SK-N-SH (cell line): ENCODE results near the gene LEKR1. TPM values are rescaled to one million over a fixed set of nuclear protein-coding genes. Genes with fewer than 3 reads are reported as not detected.
A peak's percentile ranks its signal among the peaks of the same experiment; 100 is the strongest.

Experiments
- CTCF ChIA-PET: fragments of 300-600, 350-600 bp; formaldehyde crosslinking; extraction: SDS; loops from one replicate; lab custom pipeline; 2021; lab: Yijun Ruan, JAX
- POLR2A ChIA-PET: fragments of 350-600 bp; sonication (Branson Sonifier 250); formaldehyde crosslinking; extraction: SDS; loops from one replicate; lab custom pipeline; 2020; ENCODE audit warnings: antibody characterized with exemption, inconsistent platforms; lab: Yijun Ruan, JAX
- DNase-seq: peaks from one replicate; pipeline ENCODE4 v3.0.0; 2012
- H2AFZ ChIP-seq: fragments of 200-600 bp; sonication (generic); 2 replicates; pipeline ENCODE4 v1.8.1; 2016; ENCODE audit warnings: antibody characterized with exemption, mild to moderate bottlenecking, low read depth
- H3F3A ChIP-seq: fragments of 200-600 bp; sonication (generic); replicated peaks from 2 replicates; pipeline ENCODE3; 2016; ENCODE audit warnings: antibody characterized with exemption, mild to moderate bottlenecking; ENCODE audit not compliant: insufficient read depth
- H3K27ac ChIP-seq, 2 experiments: fragments of 200-500 bp in 1 of 2; fragments of 200-600 bp in 1 of 2; sonication (Bioruptor generic) in 1 of 2; sonication (generic), shearing (Covaris generic) in 1 of 2; 2 replicates each; pipeline versions ENCODE4 v1.5.1 to v1.6.1; 2014 to 2016; ENCODE audit warnings: low read depth in 2 of 2, inconsistent platforms in 1 of 2, low read length in 1 of 2, mild to moderate bottlenecking in 1 of 2, mixed read lengths in 1 of 2
- H3K27me3 ChIP-seq: fragments of 200-600 bp; sonication (generic), shearing (Covaris generic); 2 replicates; pipeline ENCODE4 v1.6.1; 2016; ENCODE audit warnings: mixed run types; ENCODE audit not compliant: insufficient read depth
- H3K36me3 ChIP-seq, 2 experiments: fragments of 200-500 bp in 1 of 2; fragments of 200-600 bp in 1 of 2; sonication (Bioruptor generic) in 1 of 2; sonication (generic) in 1 of 2; replicated peaks in 1 of 2; 2 replicates each; pipeline versions ENCODE3 to v1.5.1; 2014 to 2016; ENCODE audit warnings: low read length in 1 of 2, mild to moderate bottlenecking in 1 of 2; ENCODE audit not compliant: insufficient read depth in 2 of 2, control insufficient read depth in 1 of 2
- H3K4me1 ChIP-seq, 2 experiments: fragments of 200-500 bp in 1 of 2; fragments of 200-600 bp in 1 of 2; sonication (Bioruptor generic) in 1 of 2; sonication (generic), shearing (Covaris generic) in 1 of 2; 2 replicates each; pipeline versions ENCODE4 v1.5.1 to v1.6.1; 2014 to 2016; ENCODE audit warnings: low read depth in 1 of 2, low read length in 1 of 2, mixed run types in 1 of 2; ENCODE audit not compliant: insufficient read depth in 2 of 2, control insufficient read depth in 1 of 2
- H3K4me2 ChIP-seq: fragments of 200-600 bp; sonication (generic), shearing (Covaris generic); 2 replicates; pipeline ENCODE4 v1.6.1; 2017; ENCODE audit warnings: mixed run types
- H3K4me3 ChIP-seq, 2 experiments: fragments of 200-500 bp in 1 of 2; fragments of 200-600 bp in 1 of 2; sonication (Bioruptor generic) in 1 of 2; sonication (generic), shearing (Covaris generic) in 1 of 2; 2 replicates each; pipeline versions ENCODE4 v1.5.1 to v1.8.1; 2014 to 2016; ENCODE audit warnings: low read depth in 2 of 2, inconsistent platforms in 1 of 2, low read length in 1 of 2, mild to moderate bottlenecking in 1 of 2, mixed read lengths in 1 of 2, moderate library complexity in 1 of 2
- H3K79me2 ChIP-seq: fragments of 200-600 bp; sonication (generic); 2 replicates; pipeline ENCODE4 v1.8.1; 2017; ENCODE audit warnings: mild to moderate bottlenecking; ENCODE audit not compliant: insufficient read depth
- H3K9ac ChIP-seq: fragments of 200-600 bp; sonication (generic); 2 replicates; pipeline ENCODE4 v1.6.1; 2017; ENCODE audit warnings: mixed run types
- H3K9me2 ChIP-seq: fragments of 200-600 bp; sonication (generic); 2 replicates; pipeline ENCODE4 v1.6.1; 2017; ENCODE audit warnings: mixed run types
- H3K9me3 ChIP-seq: fragments of 200-600 bp; sonication (generic); 2 replicates; pipeline ENCODE4 v1.6.1; 2017; ENCODE audit warnings: mixed run types, mild to moderate bottlenecking, moderate library complexity
- H4K20me1 ChIP-seq: fragments of 200-600 bp; sonication (generic); 2 replicates; pipeline ENCODE4 v1.6.1; 2017; ENCODE audit warnings: mild to moderate bottlenecking, mixed run types; ENCODE audit not compliant: insufficient read depth
- CHD2 ChIP-seq: fragments of 150-350 bp; IDR thresholded peaks from 2 replicates; pipeline ENCODE4 v1.6.1; 2018; ENCODE audit warnings: low read length; ENCODE audit not compliant: partially characterized antibody
- EP300 ChIP-seq, 2 experiments: IDR thresholded peaks; 2 replicates each; pipeline versions ENCODE4 v1.4.0 to v1.6.1; 2012; ENCODE audit warnings: borderline replicate concordance in 1 of 2, low read depth in 1 of 2, low read length in 1 of 2
- EZH2phosphoT487 ChIP-seq: fragments of 200-600 bp; sonication (generic); IDR thresholded peaks from 2 replicates; pipeline ENCODE4 v1.6.1; 2017; ENCODE audit warnings: low read depth, mixed run types, mild to moderate bottlenecking, antibody characterized with exemption, moderate library complexity, borderline replicate concordance
- GATA2 ChIP-seq: sonication (generic); formaldehyde crosslinking; IDR thresholded peaks from 2 replicates; pipeline ENCODE4 v1.5.0; 2020; ENCODE audit warnings: mild to moderate bottlenecking, missing genetic modification reagents
- MEF2A ChIP-seq: IDR thresholded peaks from 2 replicates; pipeline ENCODE4 v1.4.0; 2012; ENCODE audit warnings: low read depth, borderline replicate concordance
- RAD21 ChIP-seq: IDR thresholded peaks from 2 replicates; pipeline ENCODE4 v1.6.1; 2012; ENCODE audit warnings: mild to moderate bottlenecking, low read length
- RFX5 ChIP-seq: IDR thresholded peaks from 2 replicates; pipeline ENCODE4 v1.6.1; 2012; ENCODE audit warnings: mild to moderate bottlenecking, improper control_type of control experiment, low read length
- RXRA ChIP-seq: IDR thresholded peaks from 2 replicates; pipeline ENCODE4 v1.4.0; 2012; ENCODE audit warnings: low read depth, mild to moderate bottlenecking, borderline replicate concordance
- TAF1 ChIP-seq: IDR thresholded peaks from 2 replicates; pipeline ENCODE4 v1.6.1; 2012; ENCODE audit warnings: low read depth, mild to moderate bottlenecking, low read length, moderate library complexity, borderline replicate concordance
- YY1 ChIP-seq: IDR thresholded peaks from 2 replicates; pipeline ENCODE4 v1.4.0; 2012; ENCODE audit warnings: low read depth, mild to moderate bottlenecking
- WGBS: methylation state at CpG from one replicate; pipeline ENCODE4 v1.1.6; 2017; ENCODE audit warnings: low lambda C conversion rate; 5-methylcytosine and 5-hydroxymethylcytosine counted together
- polyA plus RNA-seq, 3 experiments: library from polyadenylated mRNA; depleted of rRNA; stranded (reverse); fragments of >200 nt; gene quantifications; 2 replicates each; pipeline ENCODE4 v1.2.3, GENCODE V29; 2012
- TF ChIP-seq, protein P1 (sequence below): IDR thresholded peaks from 2 replicates; pipeline ENCODE4 v1.4.0; 2012; ENCODE audit warnings: low read depth, borderline replicate concordance
- TF ChIP-seq, protein P2 (sequence below): fragments of 150-350 bp; IDR thresholded peaks from 2 replicates; pipeline ENCODE4 v1.6.1; 2016; ENCODE audit warnings: mild to moderate bottlenecking, low read depth, low read length
- TF ChIP-seq, protein P3 (sequence below): IDR thresholded peaks from 2 replicates; pipeline ENCODE4 v1.6.1; 2012; ENCODE audit warnings: mild to moderate bottlenecking, low read depth, low read length, moderate library complexity
- TF ChIP-seq, protein P4 (sequence below): fragments of 200-600 bp; sonication (generic); IDR thresholded peaks from 2 replicates; pipeline ENCODE4 v1.6.1; 2017; ENCODE audit warnings: antibody characterized with exemption, mild to moderate bottlenecking, moderate library complexity
- TF ChIP-seq, protein P5 (sequence below): IDR thresholded peaks from 2 replicates; pipeline ENCODE4; 2012
- TF ChIP-seq, protein P6 (sequence below): fragments of 150-350 bp; IDR thresholded peaks from 2 replicates; pipeline ENCODE4 v1.6.1; 2017; ENCODE audit warnings: antibody characterized with exemption, low read length, low read depth, borderline replicate concordance
- TF ChIP-seq, protein P7 (sequence below): IDR thresholded peaks from 2 replicates; pipeline ENCODE4 v1.4.0; 2012; ENCODE audit warnings: low read depth
- TF ChIP-seq, protein P8 (sequence below): IDR thresholded peaks from 2 replicates; pipeline ENCODE4 v1.4.0; 2012; ENCODE audit warnings: low read depth, borderline replicate concordance

Gene LEKR1
- polyA plus RNA-seq, 1 of the 3 experiments (the other 2 are of a cell fraction): 0.30 TPM

DNA sequence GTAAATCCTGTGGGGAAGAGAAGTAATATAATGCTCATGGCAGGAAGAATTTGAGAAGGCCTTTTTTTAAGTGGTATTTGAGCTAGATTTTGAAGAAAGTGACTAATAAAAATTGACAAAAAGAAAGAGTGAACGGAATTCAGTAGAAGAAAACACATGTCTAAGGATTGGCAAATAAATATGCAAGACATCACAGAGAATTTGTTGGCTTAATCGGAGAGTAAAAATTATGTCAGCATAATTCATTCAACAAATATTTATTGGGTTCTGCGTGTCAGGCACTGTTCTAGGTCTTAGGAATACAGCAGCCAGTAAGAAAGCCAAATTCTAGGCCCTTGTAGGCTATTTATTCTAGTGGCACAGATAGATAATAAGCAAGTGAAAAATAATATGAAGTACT lies 33.6 kb upstream of the LEKR1 start:
- H3K4me2 ChIP-seq: no peak overlapping the region
- H3K4me3 ChIP-seq: no peak overlapping the region
- H3K9me2 ChIP-seq: no peaks in the 10 kb centered on the region
- H3K9ac ChIP-seq: no peak overlapping the region
- TF ChIP-seq YY1 (no peak), RXRA (no peak), RFX5 (no peak), GATA2 (CRISPR knock-in tag) (no peak), RAD21 (no peak), CHD2 (no peak), EZH2phosphoT487 (no peak), TAF1 (no peak), MEF2A (no peak), EP300 (IDR thresholded peaks at IDR 0.05; ENCODE audit: borderline replicate concordance in 1 of 2, low read depth in 1 of 2, low read length in 1 of 2) (no peak)
- TF ChIP-seq, protein P1, sequence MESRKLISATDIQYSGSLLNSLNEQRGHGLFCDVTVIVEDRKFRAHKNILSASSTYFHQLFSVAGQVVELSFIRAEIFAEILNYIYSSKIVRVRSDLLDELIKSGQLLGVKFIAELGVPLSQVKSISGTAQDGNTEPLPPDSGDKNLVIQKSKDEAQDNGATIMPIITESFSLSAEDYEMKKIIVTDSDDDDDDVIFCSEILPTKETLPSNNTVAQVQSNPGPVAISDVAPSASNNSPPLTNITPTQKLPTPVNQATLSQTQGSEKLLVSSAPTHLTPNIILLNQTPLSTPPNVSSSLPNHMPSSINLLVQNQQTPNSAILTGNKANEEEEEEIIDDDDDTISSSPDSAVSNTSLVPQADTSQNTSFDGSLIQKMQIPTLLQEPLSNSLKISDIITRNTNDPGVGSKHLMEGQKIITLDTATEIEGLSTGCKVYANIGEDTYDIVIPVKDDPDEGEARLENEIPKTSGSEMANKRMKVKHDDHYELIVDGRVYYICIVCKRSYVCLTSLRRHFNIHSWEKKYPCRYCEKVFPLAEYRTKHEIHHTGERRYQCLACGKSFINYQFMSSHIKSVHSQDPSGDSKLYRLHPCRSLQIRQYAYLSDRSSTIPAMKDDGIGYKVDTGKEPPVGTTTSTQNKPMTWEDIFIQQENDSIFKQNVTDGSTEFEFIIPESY: no peak
- TF ChIP-seq, protein P2, sequence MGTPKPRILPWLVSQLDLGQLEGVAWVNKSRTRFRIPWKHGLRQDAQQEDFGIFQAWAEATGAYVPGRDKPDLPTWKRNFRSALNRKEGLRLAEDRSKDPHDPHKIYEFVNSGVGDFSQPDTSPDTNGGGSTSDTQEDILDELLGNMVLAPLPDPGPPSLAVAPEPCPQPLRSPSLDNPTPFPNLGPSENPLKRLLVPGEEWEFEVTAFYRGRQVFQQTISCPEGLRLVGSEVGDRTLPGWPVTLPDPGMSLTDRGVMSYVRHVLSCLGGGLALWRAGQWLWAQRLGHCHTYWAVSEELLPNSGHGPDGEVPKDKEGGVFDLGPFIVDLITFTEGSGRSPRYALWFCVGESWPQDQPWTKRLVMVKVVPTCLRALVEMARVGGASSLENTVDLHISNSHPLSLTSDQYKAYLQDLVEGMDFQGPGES: no peak
- TF ChIP-seq, protein P3, sequence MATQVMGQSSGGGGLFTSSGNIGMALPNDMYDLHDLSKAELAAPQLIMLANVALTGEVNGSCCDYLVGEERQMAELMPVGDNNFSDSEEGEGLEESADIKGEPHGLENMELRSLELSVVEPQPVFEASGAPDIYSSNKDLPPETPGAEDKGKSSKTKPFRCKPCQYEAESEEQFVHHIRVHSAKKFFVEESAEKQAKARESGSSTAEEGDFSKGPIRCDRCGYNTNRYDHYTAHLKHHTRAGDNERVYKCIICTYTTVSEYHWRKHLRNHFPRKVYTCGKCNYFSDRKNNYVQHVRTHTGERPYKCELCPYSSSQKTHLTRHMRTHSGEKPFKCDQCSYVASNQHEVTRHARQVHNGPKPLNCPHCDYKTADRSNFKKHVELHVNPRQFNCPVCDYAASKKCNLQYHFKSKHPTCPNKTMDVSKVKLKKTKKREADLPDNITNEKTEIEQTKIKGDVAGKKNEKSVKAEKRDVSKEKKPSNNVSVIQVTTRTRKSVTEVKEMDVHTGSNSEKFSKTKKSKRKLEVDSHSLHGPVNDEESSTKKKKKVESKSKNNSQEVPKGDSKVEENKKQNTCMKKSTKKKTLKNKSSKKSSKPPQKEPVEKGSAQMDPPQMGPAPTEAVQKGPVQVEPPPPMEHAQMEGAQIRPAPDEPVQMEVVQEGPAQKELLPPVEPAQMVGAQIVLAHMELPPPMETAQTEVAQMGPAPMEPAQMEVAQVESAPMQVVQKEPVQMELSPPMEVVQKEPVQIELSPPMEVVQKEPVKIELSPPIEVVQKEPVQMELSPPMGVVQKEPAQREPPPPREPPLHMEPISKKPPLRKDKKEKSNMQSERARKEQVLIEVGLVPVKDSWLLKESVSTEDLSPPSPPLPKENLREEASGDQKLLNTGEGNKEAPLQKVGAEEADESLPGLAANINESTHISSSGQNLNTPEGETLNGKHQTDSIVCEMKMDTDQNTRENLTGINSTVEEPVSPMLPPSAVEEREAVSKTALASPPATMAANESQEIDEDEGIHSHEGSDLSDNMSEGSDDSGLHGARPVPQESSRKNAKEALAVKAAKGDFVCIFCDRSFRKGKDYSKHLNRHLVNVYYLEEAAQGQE: no peak
- TF ChIP-seq, protein P4, sequence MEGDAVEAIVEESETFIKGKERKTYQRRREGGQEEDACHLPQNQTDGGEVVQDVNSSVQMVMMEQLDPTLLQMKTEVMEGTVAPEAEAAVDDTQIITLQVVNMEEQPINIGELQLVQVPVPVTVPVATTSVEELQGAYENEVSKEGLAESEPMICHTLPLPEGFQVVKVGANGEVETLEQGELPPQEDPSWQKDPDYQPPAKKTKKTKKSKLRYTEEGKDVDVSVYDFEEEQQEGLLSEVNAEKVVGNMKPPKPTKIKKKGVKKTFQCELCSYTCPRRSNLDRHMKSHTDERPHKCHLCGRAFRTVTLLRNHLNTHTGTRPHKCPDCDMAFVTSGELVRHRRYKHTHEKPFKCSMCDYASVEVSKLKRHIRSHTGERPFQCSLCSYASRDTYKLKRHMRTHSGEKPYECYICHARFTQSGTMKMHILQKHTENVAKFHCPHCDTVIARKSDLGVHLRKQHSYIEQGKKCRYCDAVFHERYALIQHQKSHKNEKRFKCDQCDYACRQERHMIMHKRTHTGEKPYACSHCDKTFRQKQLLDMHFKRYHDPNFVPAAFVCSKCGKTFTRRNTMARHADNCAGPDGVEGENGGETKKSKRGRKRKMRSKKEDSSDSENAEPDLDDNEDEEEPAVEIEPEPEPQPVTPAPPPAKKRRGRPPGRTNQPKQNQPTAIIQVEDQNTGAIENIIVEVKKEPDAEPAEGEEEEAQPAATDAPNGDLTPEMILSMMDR: no peak
- TF ChIP-seq, protein P5, sequence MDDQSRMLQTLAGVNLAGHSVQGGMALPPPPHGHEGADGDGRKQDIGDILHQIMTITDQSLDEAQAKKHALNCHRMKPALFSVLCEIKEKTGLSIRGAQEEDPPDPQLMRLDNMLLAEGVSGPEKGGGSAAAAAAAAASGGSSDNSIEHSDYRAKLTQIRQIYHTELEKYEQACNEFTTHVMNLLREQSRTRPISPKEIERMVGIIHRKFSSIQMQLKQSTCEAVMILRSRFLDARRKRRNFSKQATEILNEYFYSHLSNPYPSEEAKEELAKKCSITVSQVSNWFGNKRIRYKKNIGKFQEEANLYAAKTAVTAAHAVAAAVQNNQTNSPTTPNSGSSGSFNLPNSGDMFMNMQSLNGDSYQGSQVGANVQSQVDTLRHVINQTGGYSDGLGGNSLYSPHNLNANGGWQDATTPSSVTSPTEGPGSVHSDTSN: no peak
- TF ChIP-seq, protein P6, sequence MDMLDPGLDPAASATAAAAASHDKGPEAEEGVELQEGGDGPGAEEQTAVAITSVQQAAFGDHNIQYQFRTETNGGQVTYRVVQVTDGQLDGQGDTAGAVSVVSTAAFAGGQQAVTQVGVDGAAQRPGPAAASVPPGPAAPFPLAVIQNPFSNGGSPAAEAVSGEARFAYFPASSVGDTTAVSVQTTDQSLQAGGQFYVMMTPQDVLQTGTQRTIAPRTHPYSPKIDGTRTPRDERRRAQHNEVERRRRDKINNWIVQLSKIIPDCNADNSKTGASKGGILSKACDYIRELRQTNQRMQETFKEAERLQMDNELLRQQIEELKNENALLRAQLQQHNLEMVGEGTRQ: no peak
- TF ChIP-seq, protein P7, sequence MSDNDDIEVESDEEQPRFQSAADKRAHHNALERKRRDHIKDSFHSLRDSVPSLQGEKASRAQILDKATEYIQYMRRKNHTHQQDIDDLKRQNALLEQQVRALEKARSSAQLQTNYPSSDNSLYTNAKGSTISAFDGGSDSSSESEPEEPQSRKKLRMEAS: no peak
- TF ChIP-seq, protein P8, sequence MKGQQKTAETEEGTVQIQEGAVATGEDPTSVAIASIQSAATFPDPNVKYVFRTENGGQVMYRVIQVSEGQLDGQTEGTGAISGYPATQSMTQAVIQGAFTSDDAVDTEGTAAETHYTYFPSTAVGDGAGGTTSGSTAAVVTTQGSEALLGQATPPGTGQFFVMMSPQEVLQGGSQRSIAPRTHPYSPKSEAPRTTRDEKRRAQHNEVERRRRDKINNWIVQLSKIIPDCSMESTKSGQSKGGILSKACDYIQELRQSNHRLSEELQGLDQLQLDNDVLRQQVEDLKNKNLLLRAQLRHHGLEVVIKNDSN: no peak
- ChIA-PET POLR2A (interaction anchor here (0.5 kb wide), 1 partner anchor 13 kb away, joined by 3 read pairs; no protein-coding TSS in a partner anchor), CTCF (no interaction called here)
- no peak for DNase-seq
- H3K9me3 ChIP-seq: no peaks in the 10 kb centered on the region
- no peaks in the 10 kb centered on the region for H3K27me3 ChIP-seq
- H3K27ac ChIP-seq: peak overlapping the region in 1 of 2 experiments; percentile 10; a peak in 1 of 4 replicates
- no peaks in the 10 kb centered on the region for H4K20me1 ChIP-seq
- no peaks in the 10 kb centered on the region for H3K36me3 ChIP-seq
- peaks cover 21% of the 10 kb centered on the region for H3F3A ChIP-seq
- H3K4me1 ChIP-seq: peaks cover 3 to 29% of the 10 kb centered on the region in 2 experiments
- no peaks in the 10 kb centered on the region for H3K79me2 ChIP-seq
- peak overlapping the region; percentile 71; the same call in 1 of the 2 replicates for H2AFZ ChIP-seq
- 52% methylated on average over 3 of the region's 3 CpGs for WGBS
